MM.1S (cell line): ENCODE results near the gene TMEM244.

Experiments
- DNase-seq: peaks from one replicate; pipeline ENCODE4 v3.0.0-alpha.2; 2015
- H2AFZ ChIP-seq: fragments of 300-600 bp; sonication (generic); 2 replicates; pipeline ENCODE4 v1.6.0; 2016; ENCODE audit warnings: antibody characterized with exemption, low read length
- H3F3A ChIP-seq: fragments of 300-600 bp; sonication (generic); 2 replicates; pipeline ENCODE4 v1.6.1; 2016; ENCODE audit warnings: mild to moderate bottlenecking, antibody characterized with exemption, low read length, moderate library complexity, mixed read lengths; ENCODE audit not compliant: insufficient read depth
- H3K27ac ChIP-seq: fragments of 300-600 bp; sonication (generic); 2 replicates; pipeline ENCODE4 v1.5.1; 2016; ENCODE audit warnings: mild to moderate bottlenecking, low read length
- H3K27me3 ChIP-seq: fragments of 300-600 bp; sonication (generic); replicated peaks from 2 replicates; pipeline ENCODE4 v1.6.0; 2016; ENCODE audit warnings: low read length; ENCODE audit not compliant: insufficient read depth
- H3K36me3 ChIP-seq: fragments of 300-600 bp; sonication (generic); replicated peaks from 2 replicates; pipeline ENCODE4 v1.6.1; 2016; ENCODE audit warnings: mild to moderate bottlenecking, low read length, mixed read lengths; ENCODE audit not compliant: insufficient read depth
- H3K4me1 ChIP-seq: fragments of 300-600 bp; sonication (generic); 2 replicates; pipeline ENCODE4 v1.6.1; 2016; ENCODE audit warnings: low read length, mixed read lengths
- H3K4me2 ChIP-seq: fragments of 300-600 bp; sonication (generic); 2 replicates; pipeline ENCODE4 v1.6.0; 2016; ENCODE audit warnings: low read depth, low read length
- H3K4me3 ChIP-seq: fragments of 300-600 bp; sonication (generic); 2 replicates; pipeline ENCODE4 v1.5.1; 2016; ENCODE audit warnings: low read length, mixed read lengths
- H3K79me2 ChIP-seq: fragments of 300-600 bp; sonication (generic); 2 replicates; pipeline ENCODE4 v1.6.1; 2016; ENCODE audit warnings: mixed run types, low read length, mixed read lengths
- H3K9ac ChIP-seq: fragments of 300-600 bp; sonication (generic); 2 replicates; pipeline ENCODE4 v1.6.1; 2016; ENCODE audit warnings: low read length, mixed read lengths
- H3K9me2 ChIP-seq: fragments of 300-600 bp; sonication (generic); replicated peaks from 2 replicates; pipeline ENCODE4 v1.6.1; 2016; ENCODE audit warnings: mild to moderate bottlenecking, low read length, mixed read lengths; ENCODE audit not compliant: insufficient read depth
- H3K9me3 ChIP-seq: fragments of 300-600 bp; sonication (generic); replicated peaks from 2 replicates; pipeline ENCODE4 v1.6.1; 2016; ENCODE audit warnings: mild to moderate bottlenecking, low read length, mixed read lengths; ENCODE audit not compliant: insufficient read depth
- H4K20me1 ChIP-seq: fragments of 300-600 bp; sonication (generic); 2 replicates; pipeline ENCODE4 v1.6.1; 2016; ENCODE audit warnings: mild to moderate bottlenecking, low read length, moderate library complexity, mixed read lengths; ENCODE audit not compliant: insufficient read depth
- EZH2 ChIP-seq: fragments of 300-600 bp; sonication (generic); optimal IDR thresholded peaks from 2 replicates; pipeline ENCODE3; 2017; ENCODE audit warnings: low read depth, mild to moderate bottlenecking, antibody characterized with exemption, low read length, mixed read lengths
- EZH2phosphoT487 ChIP-seq: fragments of 300-600 bp; sonication (generic); IDR thresholded peaks from 2 replicates; pipeline ENCODE4 v1.6.1; 2018; ENCODE audit warnings: antibody characterized with exemption, low read length
- TF ChIP-seq, protein P1 (sequence below): fragments of 300-600 bp; sonication (generic); IDR thresholded peaks from 2 replicates; pipeline ENCODE4 v1.5.1; 2016; ENCODE audit warnings: antibody characterized with exemption, low read length, mixed read lengths

Gene TMEM244

DNA sequence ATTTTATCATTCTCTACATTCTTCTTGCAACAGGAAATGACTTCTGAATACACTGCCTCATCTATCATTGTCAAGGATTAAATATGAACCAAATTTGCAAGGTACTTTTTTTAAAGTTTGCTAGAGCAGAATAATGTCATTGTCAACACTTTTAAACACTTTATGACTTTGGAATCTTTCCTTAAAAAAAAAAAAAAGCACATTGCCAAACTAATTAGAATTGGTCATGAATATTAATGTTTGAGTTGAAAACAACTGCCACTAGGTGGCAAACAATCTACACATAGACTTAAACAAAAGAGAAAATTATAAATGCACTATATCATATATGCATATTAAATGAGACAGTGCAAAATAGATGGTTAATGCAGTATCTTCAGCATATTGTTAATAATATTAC lies 32.5 kb upstream of the TMEM244 start:
- no peak overlapping the region for H3K4me3 ChIP-seq
- no peaks in the 10 kb centered on the region for H4K20me1 ChIP-seq
- no peak for TF ChIP-seq EZH2phosphoT487
- TF ChIP-seq, protein P1, sequence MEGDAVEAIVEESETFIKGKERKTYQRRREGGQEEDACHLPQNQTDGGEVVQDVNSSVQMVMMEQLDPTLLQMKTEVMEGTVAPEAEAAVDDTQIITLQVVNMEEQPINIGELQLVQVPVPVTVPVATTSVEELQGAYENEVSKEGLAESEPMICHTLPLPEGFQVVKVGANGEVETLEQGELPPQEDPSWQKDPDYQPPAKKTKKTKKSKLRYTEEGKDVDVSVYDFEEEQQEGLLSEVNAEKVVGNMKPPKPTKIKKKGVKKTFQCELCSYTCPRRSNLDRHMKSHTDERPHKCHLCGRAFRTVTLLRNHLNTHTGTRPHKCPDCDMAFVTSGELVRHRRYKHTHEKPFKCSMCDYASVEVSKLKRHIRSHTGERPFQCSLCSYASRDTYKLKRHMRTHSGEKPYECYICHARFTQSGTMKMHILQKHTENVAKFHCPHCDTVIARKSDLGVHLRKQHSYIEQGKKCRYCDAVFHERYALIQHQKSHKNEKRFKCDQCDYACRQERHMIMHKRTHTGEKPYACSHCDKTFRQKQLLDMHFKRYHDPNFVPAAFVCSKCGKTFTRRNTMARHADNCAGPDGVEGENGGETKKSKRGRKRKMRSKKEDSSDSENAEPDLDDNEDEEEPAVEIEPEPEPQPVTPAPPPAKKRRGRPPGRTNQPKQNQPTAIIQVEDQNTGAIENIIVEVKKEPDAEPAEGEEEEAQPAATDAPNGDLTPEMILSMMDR: peak; percentile 56
- no peaks in the 10 kb centered on the region for H3K9me2 ChIP-seq
- H3F3A ChIP-seq: no peaks in the 10 kb centered on the region
- H3K79me2 ChIP-seq: no peaks in the 10 kb centered on the region
- H3K9me3 ChIP-seq: no peaks in the 10 kb centered on the region
- no peak overlapping the region for H3K27ac ChIP-seq
- no peak overlapping the region for H3K4me2 ChIP-seq
- no peak overlapping the region for H3K9ac ChIP-seq
- H2AFZ ChIP-seq: no peak overlapping the region
- H3K27me3 ChIP-seq: no peaks in the 10 kb centered on the region
- no peaks in the 10 kb centered on the region; the same call in 1 of the 2 replicates for H3K4me1 ChIP-seq
- DNase-seq: peak; percentile 41
- no peaks in the 10 kb centered on the region for H3K36me3 ChIP-seq

DNA sequence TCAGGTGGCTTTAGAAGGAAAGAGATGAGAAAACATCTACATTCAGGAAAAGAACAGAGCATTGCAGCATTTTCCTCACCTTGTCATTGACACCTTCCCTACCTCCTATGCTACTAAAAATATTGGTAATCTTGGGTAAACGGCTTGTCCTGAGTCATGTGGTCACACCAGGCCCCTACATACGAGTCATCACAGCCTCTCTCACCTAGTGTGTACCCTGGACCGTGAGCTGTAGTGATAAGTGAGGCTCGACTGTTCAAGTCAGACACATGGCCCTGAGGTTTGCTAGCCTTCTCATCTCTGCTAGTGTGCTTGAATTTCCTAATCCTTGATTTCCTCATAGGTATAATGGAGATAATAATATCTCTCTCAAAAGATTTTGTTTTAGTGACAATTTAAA lies 29.6 kb upstream of the TMEM244 start:
- H3K4me3 ChIP-seq: no peak overlapping the region
- no peaks in the 10 kb centered on the region for H3K36me3 ChIP-seq
- H3K27ac ChIP-seq: no peak overlapping the region
- no peaks in the 10 kb centered on the region for H3K9me3 ChIP-seq
- no peaks in the 10 kb centered on the region for H3K79me2 ChIP-seq
- no peak overlapping the region for H3K4me2 ChIP-seq
- H3F3A ChIP-seq: no peaks in the 10 kb centered on the region
- no peak for TF ChIP-seq EZH2phosphoT487
- TF ChIP-seq, protein P1: no peak
- no peak for TF ChIP-seq EZH2
- H3K9ac ChIP-seq: no peak overlapping the region
- H4K20me1 ChIP-seq: no peaks in the 10 kb centered on the region
- no peak overlapping the region for H2AFZ ChIP-seq
- H3K4me1 ChIP-seq: no peaks in the 10 kb centered on the region; the same call in 1 of the 2 replicates
- H3K9me2 ChIP-seq: no peaks in the 10 kb centered on the region
- H3K27me3 ChIP-seq: no peaks in the 10 kb centered on the region
- DNase-seq: no peak

DNA sequence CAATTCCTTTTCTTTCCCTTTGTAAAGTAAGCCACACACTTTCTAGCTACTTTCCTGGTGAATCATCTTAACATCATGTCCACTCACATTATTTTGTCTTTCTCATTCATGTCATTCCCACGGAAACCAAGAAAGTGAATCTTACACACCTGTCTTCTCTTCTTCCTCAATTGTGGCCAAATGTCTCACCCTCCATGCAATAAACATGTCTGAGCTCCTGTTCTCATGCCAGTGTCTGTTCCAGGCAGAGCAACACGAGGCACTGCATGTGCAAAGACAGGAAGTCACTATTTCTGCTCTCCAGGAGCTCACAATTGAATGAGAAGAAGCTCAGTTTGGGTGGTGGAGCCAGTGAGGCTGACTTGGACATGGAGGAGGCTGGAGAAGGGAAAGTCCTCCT lies 29.0 kb upstream of the TMEM244 start:
- H3K9me3 ChIP-seq: no peaks in the 10 kb centered on the region
- no peak overlapping the region for H3K4me2 ChIP-seq
- H3K36me3 ChIP-seq: no peaks in the 10 kb centered on the region
- no peak for TF ChIP-seq EZH2phosphoT487
- TF ChIP-seq EZH2: no peak
- TF ChIP-seq, protein P1: no peak
- H3K4me1 ChIP-seq: no peaks in the 10 kb centered on the region
- H3K27ac ChIP-seq: no peak overlapping the region
- no peaks in the 10 kb centered on the region for H4K20me1 ChIP-seq
- no peaks in the 10 kb centered on the region for H3K79me2 ChIP-seq
- H3K9me2 ChIP-seq: no peaks in the 10 kb centered on the region
- no peak overlapping the region for H2AFZ ChIP-seq
- no peak for DNase-seq
- no peaks in the 10 kb centered on the region for H3K27me3 ChIP-seq
- H3F3A ChIP-seq: no peaks in the 10 kb centered on the region
- no peak overlapping the region for H3K9ac ChIP-seq
- no peak overlapping the region for H3K4me3 ChIP-seq
